Neuronal stem cell (in vitro differentiated cells): ENCODE results near the gene JUP.

ENCODE experiments used
- DNase-seq: peaks from one replicate; pipeline ENCODE4 v3.0.0-alpha.2; 2013; ENCODE audit warnings: low spot score
- H2AFZ ChIP-seq: one replicate; pipeline ENCODE4 v1.6.1; 2013; ENCODE audit warnings: mild to moderate bottlenecking, low read length, inconsistent platforms
- H2AK5ac ChIP-seq: 2 replicates; pipeline ENCODE4 v1.6.1; 2013; ENCODE audit warnings: low read depth, mild to moderate bottlenecking, inconsistent platforms, low read length, moderate library complexity, mixed read lengths
- H2BK120ac ChIP-seq: 2 replicates; pipeline ENCODE4 v1.6.1; 2013; ENCODE audit warnings: low read depth, mild to moderate bottlenecking, inconsistent platforms, low read length, moderate library complexity, mixed read lengths
- H2BK12ac ChIP-seq: one replicate; pipeline ENCODE4 v1.6.1; 2013; ENCODE audit warnings: low read length, inconsistent platforms
- H2BK15ac ChIP-seq: 2 replicates; pipeline ENCODE4 v1.6.1; 2013; ENCODE audit warnings: mild to moderate bottlenecking, low read length, inconsistent platforms, mixed read lengths
- H2BK5ac ChIP-seq: one replicate; pipeline ENCODE4 v1.6.1; 2013; ENCODE audit warnings: inconsistent platforms, mild to moderate bottlenecking, low read length, moderate library complexity
- H3K14ac ChIP-seq: one replicate; pipeline ENCODE4 v1.6.1; 2013; ENCODE audit warnings: low read length, inconsistent platforms
- H3K18ac ChIP-seq: 2 replicates; pipeline ENCODE4 v1.6.1; 2013; ENCODE audit warnings: low read length, inconsistent platforms
- H3K23ac ChIP-seq: 2 replicates; pipeline ENCODE4 v1.6.1; 2013; ENCODE audit warnings: low read depth, mild to moderate bottlenecking, mixed read lengths, low read length, inconsistent platforms; ENCODE audit not compliant: poor library complexity
- H3K27ac ChIP-seq: replicated peaks from 3 replicates; pipeline ENCODE4 v1.5.1; 2013; ENCODE audit warnings: low read length, inconsistent platforms
- H3K27me3 ChIP-seq, 3 experiments: 2 replicates each; pipeline ENCODE4 v1.6.1; 2013; ENCODE audit warnings: low read length in 3 of 3, mild to moderate bottlenecking in 2 of 3, inconsistent platforms in 1 of 3, low read depth in 1 of 3, mixed read lengths in 1 of 3, moderate library complexity in 1 of 3; ENCODE audit not compliant: control insufficient read depth in 3 of 3, insufficient read depth in 3 of 3
- H3K36me3 ChIP-seq, 2 donors: replicated peaks in 1 of 2; 2 replicates each; pipeline ENCODE4 v1.6.1; 2013; ENCODE audit warnings: low read length in 2 of 2; ENCODE audit not compliant: control insufficient read depth in 2 of 2, insufficient read depth in 2 of 2
- H3K4ac ChIP-seq: 2 replicates; pipeline ENCODE4 v1.6.1; 2013; ENCODE audit warnings: inconsistent platforms, mild to moderate bottlenecking, low read length, moderate library complexity
- H3K4me1 ChIP-seq, 2 donors: 1 replicate in 1 of 2; 2 replicates in 1 of 2; pipeline ENCODE4 v1.6.1; 2013; ENCODE audit warnings: low read length in 2 of 2, low read depth in 1 of 2; ENCODE audit not compliant: control insufficient read depth in 2 of 2, insufficient read depth in 1 of 2
- H3K4me2 ChIP-seq: one replicate; pipeline ENCODE4 v1.6.1; 2013; ENCODE audit warnings: mild to moderate bottlenecking, low read length, inconsistent platforms; ENCODE audit not compliant: insufficient read depth, poor library complexity, severe bottlenecking
- H3K4me3 ChIP-seq, 2 donors: 2 replicates each; pipeline ENCODE4 v1.5.1; 2013; ENCODE audit warnings: low read length in 2 of 2, mild to moderate bottlenecking in 2 of 2, inconsistent platforms in 1 of 2, moderate library complexity in 1 of 2
- H3K79me1 ChIP-seq: one replicate; pipeline ENCODE4 v1.6.1; 2013; ENCODE audit warnings: low read depth, mild to moderate bottlenecking, inconsistent platforms, low read length, moderate library complexity
- H3K9ac ChIP-seq: one replicate; pipeline ENCODE4 v1.6.1; 2013; ENCODE audit warnings: mild to moderate bottlenecking, low read depth, low read length, inconsistent platforms; ENCODE audit not compliant: poor library complexity
- H3K9me3 ChIP-seq, 2 donors: replicated peaks in 1 of 2; 2 replicates each; pipeline versions ENCODE3 to v1.6.1; 2013; ENCODE audit warnings: low read length in 2 of 2, mild to moderate bottlenecking in 2 of 2, inconsistent platforms in 1 of 2, low read depth in 1 of 2, mixed read lengths in 1 of 2, moderate library complexity in 1 of 2; ENCODE audit not compliant: control insufficient read depth in 2 of 2, insufficient read depth in 1 of 2
- H4K8ac ChIP-seq: one replicate; pipeline ENCODE4 v1.6.1; 2013; ENCODE audit warnings: low read depth, mild to moderate bottlenecking, inconsistent platforms, low read length, moderate library complexity
- H4K91ac ChIP-seq: one replicate; pipeline ENCODE4 v1.6.1; 2013; ENCODE audit warnings: low read length, low read depth, mild to moderate bottlenecking, inconsistent platforms; ENCODE audit not compliant: poor library complexity
- WGBS, 2 donors: extraction: QIAGEN DNeasy Blood & Tissue Kit; methylation state at CpG; one replicate each; pipeline ENCODE4 v1.1.7; 2013; ENCODE audit warnings: missing lambda C conversion rate in 2 of 2, mixed read lengths in 1 of 2; ENCODE audit not compliant: insufficient read length in 2 of 2, insufficient replicate concordance in 1 of 2; ENCODE audit errors: extremely low coverage in 2 of 2; 5-methylcytosine and 5-hydroxymethylcytosine counted together

Gene JUP

GRCh38 chr17:41812381-41813151 lies 26.1 kb upstream of the JUP start, which contains the start of gene FKBP10:
FKBP10 (plus strand) TSS chr17:41813004; CDS start chr17:41813035, 31 bp downstream.
- peaks cover 14 to 39% of the 10 kb centered on the region in 2 donors for H3K36me3 ChIP-seq
- peak within 1 kb of the TSS; percentile 2 for H3K4ac ChIP-seq
- peak within 1 kb of the TSS; percentile 100 for H3K18ac ChIP-seq
- peak within 1 kb of the TSS; percentile 87 for H2BK15ac ChIP-seq
- H3K9me3 ChIP-seq = peaks cover 3 to 4% of the 10 kb centered on the region in 2 donors
- H3K23ac ChIP-seq = peak within 1 kb of the TSS; percentile 96
- peak within 1 kb of the TSS; percentile 3 for H4K8ac ChIP-seq
- DNase-seq = peak; percentile 96
- peak within 1 kb of the TSS; percentile 3 for H2BK12ac ChIP-seq
- H2BK5ac ChIP-seq = peak within 1 kb of the TSS; percentile 99
- H3K4me1 ChIP-seq = peaks cover 12 to 16% of the 10 kb centered on the region in 2 donors
- H3K27ac ChIP-seq = peak within 1 kb of the TSS; percentile 89
- peak within 1 kb of the TSS; percentile 76 for H2AK5ac ChIP-seq
- WGBS, 2 donors = no CpG with 5 or more reads among the region's 35 CpGs
- H3K27me3 ChIP-seq = no peaks in the 10 kb centered on the region
- peak within 1 kb of the TSS; percentile 88 for H2AFZ ChIP-seq
- peak within 1 kb of the TSS; percentile 59 to 90 for H3K4me3 ChIP-seq
- peaks cover 23% of the 10 kb centered on the region for H3K79me1 ChIP-seq
- peak within 1 kb of the TSS; percentile 84 for H2BK120ac ChIP-seq
- H3K14ac ChIP-seq = peak within 1 kb of the TSS; percentile 90
- H3K9ac ChIP-seq = peak within 1 kb of the TSS; percentile 90
- H4K91ac ChIP-seq = peak within 1 kb of the TSS; percentile 93
- H3K4me2 ChIP-seq = peak within 1 kb of the TSS; percentile 99

DNA sequence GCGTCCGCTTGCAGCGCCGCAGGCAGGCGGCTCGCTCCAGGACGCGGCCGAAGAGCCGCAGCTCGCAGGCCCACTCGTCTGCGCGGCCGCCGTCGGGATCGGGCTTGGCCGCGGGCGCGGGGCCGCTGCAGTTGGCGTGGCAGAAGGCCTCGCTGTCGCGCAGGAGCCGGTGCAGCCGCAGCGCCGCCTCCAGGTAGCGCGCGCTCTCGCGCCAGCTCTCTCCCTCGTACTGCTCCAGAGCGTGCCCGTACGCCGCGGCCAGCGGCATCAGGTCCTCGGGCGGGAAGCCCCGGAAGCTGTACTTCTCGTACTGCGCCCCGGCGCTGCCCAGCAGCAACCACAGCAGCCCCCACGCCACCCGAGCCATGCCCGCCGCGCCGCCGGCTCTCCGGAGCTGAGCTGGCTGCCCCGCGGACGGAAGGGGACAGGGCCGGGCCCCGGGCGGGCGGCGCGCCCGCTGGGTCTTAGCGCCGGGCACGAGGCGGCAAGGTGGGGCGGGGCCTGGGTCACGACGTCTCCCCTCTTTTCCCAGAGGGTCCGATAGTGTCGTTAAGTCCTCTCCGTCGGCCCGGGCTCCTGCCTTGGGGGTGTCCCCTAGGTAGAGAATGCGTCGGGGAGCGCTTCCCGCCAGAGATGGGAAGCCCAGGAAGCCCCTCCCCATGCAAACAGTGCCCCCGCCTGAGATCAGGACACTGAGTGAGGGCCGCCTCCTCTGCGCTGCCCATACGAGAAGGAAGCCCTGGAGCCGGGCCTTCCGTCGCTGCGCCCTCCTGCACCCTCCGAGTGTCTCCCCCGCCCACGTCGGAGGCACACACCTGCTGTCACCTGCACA lies 25.3 kb upstream of the JUP start, which contains the start of gene P3H4:
Gene P3H4, minus strand, starts transcription at position 401 of the 832 bp plus-strand sequence. Its CDS starts 34 bp downstream, at position 367.
- DNase-seq = peak; percentile 80
- Histone ChIP-seq H2AK5ac (peak within 1 kb of the TSS; percentile 94), H2BK15ac (peak within 1 kb of the TSS; percentile 87), H2BK12ac (peak within 1 kb of the TSS; percentile 3), H3K4me2 (peak within 1 kb of the TSS; percentile 99), H3K27me3 (no peaks in the 10 kb centered on the region), H3K23ac (peak within 1 kb of the TSS; percentile 96), H3K4ac (peak within 1 kb of the TSS; percentile 79), H2BK5ac (peak within 1 kb of the TSS; percentile 99), H4K91ac (peak within 1 kb of the TSS; percentile 93), H3K14ac (peak within 1 kb of the TSS; percentile 90), H3K4me3 (peak within 1 kb of the TSS; percentile 59 to 90), H3K4me1 (peaks cover 12 to 17% of the 10 kb centered on the region in 2 donors), H3K18ac (peak within 1 kb of the TSS; percentile 100), H3K36me3 (peaks cover 16 to 40% of the 10 kb centered on the region in 2 donors), H2AFZ (peak within 1 kb of the TSS; percentile 88), H3K79me1 (peaks cover 19% of the 10 kb centered on the region), H3K9ac (peak within 1 kb of the TSS; percentile 95), H2BK120ac (peak within 1 kb of the TSS; percentile 84), H3K9me3 (peaks cover 3 to 4% of the 10 kb centered on the region in 2 donors), H4K8ac (peak within 1 kb of the TSS; percentile 25), H3K27ac (peak within 1 kb of the TSS; percentile 89)
- WGBS, 2 donors = no CpG with 5 or more reads among the region's 96 CpGs

- Histone ChIP-seq H2BK120ac (peak overlapping the region; percentile 83), H3K36me3 (peaks cover 16 to 42% of the 10 kb centered on the region in 2 donors), H4K8ac (peak overlapping the region; percentile 25), H2BK5ac (peak overlapping the region; percentile 99), H3K18ac (peak overlapping the region; percentile 100), H3K9me3 (peaks cover 0 to 4% of the 10 kb centered on the region in 2 donors), H3K4me3 (peak overlapping the region; percentile 59 to 85), H2AFZ (peak overlapping the region; percentile 88), H3K79me1 (peaks cover 15% of the 10 kb centered on the region), H3K14ac (peak overlapping the region; percentile 79), H3K27ac (peak overlapping the region; percentile 89), H2AK5ac (peak overlapping the region; percentile 94), H3K9ac (peak overlapping the region; percentile 95), H3K27me3 (no peaks in the 10 kb centered on the region), H3K4me1 (peaks cover 12 to 16% of the 10 kb centered on the region in 2 donors), H2BK12ac (no peak overlapping the region), H3K23ac (peak overlapping the region; percentile 96), H3K4ac (peak overlapping the region; percentile 79), H2BK15ac (peak overlapping the region; percentile 87), H4K91ac (peak overlapping the region; percentile 41), H3K4me2 (peak overlapping the region; percentile 99)
- DNase-seq = no peak
- WGBS, 2 donors = no CpG with 5 or more reads among the region's 58 CpGs
Observed at GRCh38 chr17:41810659-41811548, 24.4 kb upstream of the JUP start.
